Astrocyte of the spinal cord (primary cell): ENCODE measurements around the gene RIT1.

ENCODE experiments used
- DNase-seq: peaks from one replicate; pipeline ENCODE4 v3.0.0; 2011; ENCODE audit warnings: low read depth, low spot score
- H3K4me3 ChIP-seq: 2 replicates; pipeline ENCODE4 v1.5.1; 2011; ENCODE audit warnings: low read depth, mild to moderate bottlenecking, low read length, moderate library complexity
- in situ Hi-C: cut with HindIII; loops from 2 replicates; pipeline ENCODE4 v1.10.0; 2017; ENCODE audit warnings: low sequenced_read_pairs
- TF ChIP-seq, protein P1 (sequence below): IDR thresholded peaks from 2 replicates; pipeline ENCODE4 v1.5.1; 2012; ENCODE audit warnings: low read depth, mild to moderate bottlenecking, low read length, inconsistent platforms

Gene RIT1

DNA sequence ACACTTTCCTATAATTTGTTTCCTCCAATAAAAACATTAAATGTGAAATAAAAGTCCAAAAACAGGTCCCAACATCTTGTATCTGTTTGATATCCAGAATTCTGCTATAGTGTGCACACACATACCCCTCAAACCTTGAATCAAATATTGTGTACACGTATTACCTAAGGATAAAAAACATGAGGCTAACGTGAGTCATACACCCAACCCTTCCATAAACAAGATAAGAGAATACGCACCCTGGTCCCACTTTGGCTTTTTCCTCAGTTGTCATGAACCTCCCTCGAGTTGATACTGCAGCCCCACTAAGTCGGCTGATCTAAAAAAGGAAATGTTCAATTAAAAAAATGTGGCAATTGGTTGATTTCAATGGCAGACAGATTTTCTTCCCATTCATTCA is 17.9 kb upstream of the RIT1 start:
- in situ Hi-C loops, result no loop called here
- H3K4me3 ChIP-seq, result no peak overlapping the region
- TF ChIP-seq, protein P1, sequence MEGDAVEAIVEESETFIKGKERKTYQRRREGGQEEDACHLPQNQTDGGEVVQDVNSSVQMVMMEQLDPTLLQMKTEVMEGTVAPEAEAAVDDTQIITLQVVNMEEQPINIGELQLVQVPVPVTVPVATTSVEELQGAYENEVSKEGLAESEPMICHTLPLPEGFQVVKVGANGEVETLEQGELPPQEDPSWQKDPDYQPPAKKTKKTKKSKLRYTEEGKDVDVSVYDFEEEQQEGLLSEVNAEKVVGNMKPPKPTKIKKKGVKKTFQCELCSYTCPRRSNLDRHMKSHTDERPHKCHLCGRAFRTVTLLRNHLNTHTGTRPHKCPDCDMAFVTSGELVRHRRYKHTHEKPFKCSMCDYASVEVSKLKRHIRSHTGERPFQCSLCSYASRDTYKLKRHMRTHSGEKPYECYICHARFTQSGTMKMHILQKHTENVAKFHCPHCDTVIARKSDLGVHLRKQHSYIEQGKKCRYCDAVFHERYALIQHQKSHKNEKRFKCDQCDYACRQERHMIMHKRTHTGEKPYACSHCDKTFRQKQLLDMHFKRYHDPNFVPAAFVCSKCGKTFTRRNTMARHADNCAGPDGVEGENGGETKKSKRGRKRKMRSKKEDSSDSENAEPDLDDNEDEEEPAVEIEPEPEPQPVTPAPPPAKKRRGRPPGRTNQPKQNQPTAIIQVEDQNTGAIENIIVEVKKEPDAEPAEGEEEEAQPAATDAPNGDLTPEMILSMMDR, result no peak
- DNase-seq, result no peak

DNA sequence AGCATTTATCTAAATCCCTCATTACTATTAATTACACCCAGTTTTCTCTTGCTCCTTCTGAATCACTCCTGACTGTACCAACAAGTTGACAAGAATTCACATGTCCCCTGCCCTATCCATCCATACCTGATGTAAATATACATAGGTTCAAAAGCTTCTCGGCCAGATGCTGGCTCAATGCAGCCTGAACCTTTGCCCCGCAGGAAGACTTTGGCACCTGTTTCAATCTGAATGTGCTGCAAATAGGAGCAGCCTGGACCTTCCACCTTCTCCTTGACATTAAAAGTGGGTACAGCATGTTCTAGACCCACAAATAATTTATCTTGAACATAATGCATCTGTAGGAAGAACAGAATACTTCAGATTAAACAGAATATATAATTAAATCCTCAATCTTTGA is 14.4 kb upstream of the RIT1 start:
- TF ChIP-seq, protein P1, result no peak
- DNase-seq, result no peak
- H3K4me3 ChIP-seq, result no peak overlapping the region
- in situ Hi-C loops, result no loop called here

DNA sequence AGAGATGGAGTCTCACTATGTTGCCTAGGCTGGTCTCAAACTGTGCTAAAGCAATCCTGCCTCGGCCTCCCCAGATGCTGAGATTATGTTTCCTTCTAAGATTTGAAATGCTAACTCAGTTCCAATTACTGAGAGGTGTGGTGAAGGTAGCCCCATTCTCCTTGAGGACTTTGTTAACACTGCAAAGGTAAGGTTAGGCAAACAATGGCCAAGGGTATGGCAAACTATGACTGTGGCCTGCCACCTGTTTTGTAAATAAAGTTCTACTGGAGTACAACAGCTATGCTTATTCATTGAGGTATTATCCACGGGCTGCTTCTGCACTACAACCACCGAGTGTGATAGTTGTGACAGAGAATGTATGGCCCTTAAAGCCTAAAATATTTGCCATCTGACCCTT is 9.6 kb upstream of the RIT1 start:
- H3K4me3 ChIP-seq, result no peak overlapping the region
- no peak for DNase-seq
- TF ChIP-seq, protein P1, result no peak
- in situ Hi-C loops, result no loop called here

DNA sequence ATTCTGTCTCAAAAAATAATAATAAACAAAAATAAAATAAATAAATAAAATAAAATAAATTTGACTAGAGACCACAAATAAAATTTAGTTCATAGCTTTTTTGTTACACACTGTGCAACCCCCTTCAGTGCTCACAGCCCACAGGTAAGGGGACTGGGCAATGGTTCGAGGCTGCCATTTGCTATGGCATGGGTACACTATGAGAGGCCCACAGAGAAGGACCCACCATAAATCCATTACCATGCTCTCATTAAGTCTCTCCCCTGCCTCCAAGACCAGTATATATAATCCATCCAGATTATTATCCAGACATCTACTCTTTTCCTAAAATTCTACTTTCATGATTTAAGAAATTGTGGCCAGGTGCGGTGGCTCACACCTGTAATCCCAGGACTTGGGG is 8.7 kb upstream of the RIT1 start:
- TF ChIP-seq, protein P1, result no peak
- in situ Hi-C loops, result no loop called here
- no peak for DNase-seq
- H3K4me3 ChIP-seq, result no peak overlapping the region

DNA sequence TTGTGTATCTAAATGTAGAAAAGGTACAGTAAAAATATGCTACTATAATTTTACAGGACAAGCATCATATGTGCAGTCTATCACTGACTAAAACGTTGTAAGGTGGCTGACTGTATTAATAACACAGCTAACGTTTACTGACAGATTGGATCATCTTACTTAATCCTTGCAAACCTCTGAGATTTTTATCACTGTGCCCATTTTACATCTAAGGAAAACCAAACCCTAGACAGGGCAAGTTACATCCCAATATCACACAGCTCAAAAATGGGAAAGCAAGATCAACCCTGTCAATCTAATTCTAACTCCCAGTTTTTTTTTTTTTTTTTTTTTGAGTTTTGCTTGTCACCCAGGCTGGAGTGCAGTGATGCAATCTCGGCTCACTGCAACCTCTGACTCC is 7.5 kb upstream of the RIT1 start:
- no peak for DNase-seq
- no peak overlapping the region for H3K4me3 ChIP-seq
- in situ Hi-C loops, result no loop called here
- TF ChIP-seq, protein P1, result no peak

DNA sequence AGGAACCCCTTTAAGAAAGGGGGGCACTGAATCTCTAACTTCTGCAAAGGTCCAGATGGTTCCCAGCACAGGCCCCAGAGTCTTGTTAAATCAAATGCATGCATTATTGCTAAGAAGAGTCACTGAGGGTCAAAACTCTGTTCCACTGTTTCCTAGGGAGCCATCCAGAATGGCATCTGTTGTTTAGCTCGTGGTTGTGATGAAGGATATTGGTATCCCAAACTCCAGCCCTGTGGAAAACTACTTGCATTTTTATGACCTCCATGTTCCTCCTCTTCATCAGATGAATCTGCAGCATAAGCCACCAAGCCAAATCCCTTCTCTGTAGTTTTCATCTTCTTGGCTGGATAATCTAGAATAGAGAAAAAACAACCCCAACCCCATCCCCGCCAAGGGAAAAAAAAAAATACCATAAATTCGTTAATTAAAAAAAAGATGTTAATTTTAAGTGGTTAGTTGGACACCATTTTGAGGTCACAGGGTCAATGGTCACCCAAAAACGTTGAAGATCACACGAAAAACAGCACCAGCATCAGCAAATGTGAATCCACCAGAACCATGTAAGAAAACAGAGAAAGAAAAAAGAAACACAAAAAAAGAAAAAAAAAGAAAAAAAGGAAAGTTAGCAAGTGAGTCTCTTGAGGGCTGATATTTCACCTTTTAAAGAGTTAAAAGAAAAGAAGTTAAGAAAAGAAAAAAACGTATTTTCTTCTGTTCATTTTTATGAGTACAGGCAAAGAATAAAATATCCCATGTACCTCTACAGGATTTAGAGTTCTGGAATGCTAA is 3.0 kb upstream of the RIT1 start:
- in situ Hi-C loops, result no loop called here
- H3K4me3 ChIP-seq, result no peak overlapping the region
- TF ChIP-seq, protein P1, result no peak
- DNase-seq, result peak; percentile 26
